ENCODE measurements around the gene BTN1A1. TPM values are rescaled to one million over a fixed set of nuclear protein-coding genes. Genes with fewer than 3 reads are reported as not detected.

The BTN1A1 gene
- total and polyA plus RNA-seq, 9 of the 15 experiments (the other 6 are each of a cell fraction or from before 2014, with no cell fraction given), result 0.01 to 0.15 (median 0.06) TPM; not detected in 4

GRCh38 chr6:26553635-26554446 is 53.7 kb downstream of the BTN1A1 start (continued):
- TF ChIP-seq ZFP36 (IDR thresholded peaks at IDR 0.05; ENCODE audit: low read depth, low read length, partially characterized antibody), result peak; percentile 1
- no peak for TF ChIP-seq SRSF1 (IDR thresholded peaks at IDR 0.05; ENCODE audit: low read depth, low read length)
- TF ChIP-seq, protein P1, sequence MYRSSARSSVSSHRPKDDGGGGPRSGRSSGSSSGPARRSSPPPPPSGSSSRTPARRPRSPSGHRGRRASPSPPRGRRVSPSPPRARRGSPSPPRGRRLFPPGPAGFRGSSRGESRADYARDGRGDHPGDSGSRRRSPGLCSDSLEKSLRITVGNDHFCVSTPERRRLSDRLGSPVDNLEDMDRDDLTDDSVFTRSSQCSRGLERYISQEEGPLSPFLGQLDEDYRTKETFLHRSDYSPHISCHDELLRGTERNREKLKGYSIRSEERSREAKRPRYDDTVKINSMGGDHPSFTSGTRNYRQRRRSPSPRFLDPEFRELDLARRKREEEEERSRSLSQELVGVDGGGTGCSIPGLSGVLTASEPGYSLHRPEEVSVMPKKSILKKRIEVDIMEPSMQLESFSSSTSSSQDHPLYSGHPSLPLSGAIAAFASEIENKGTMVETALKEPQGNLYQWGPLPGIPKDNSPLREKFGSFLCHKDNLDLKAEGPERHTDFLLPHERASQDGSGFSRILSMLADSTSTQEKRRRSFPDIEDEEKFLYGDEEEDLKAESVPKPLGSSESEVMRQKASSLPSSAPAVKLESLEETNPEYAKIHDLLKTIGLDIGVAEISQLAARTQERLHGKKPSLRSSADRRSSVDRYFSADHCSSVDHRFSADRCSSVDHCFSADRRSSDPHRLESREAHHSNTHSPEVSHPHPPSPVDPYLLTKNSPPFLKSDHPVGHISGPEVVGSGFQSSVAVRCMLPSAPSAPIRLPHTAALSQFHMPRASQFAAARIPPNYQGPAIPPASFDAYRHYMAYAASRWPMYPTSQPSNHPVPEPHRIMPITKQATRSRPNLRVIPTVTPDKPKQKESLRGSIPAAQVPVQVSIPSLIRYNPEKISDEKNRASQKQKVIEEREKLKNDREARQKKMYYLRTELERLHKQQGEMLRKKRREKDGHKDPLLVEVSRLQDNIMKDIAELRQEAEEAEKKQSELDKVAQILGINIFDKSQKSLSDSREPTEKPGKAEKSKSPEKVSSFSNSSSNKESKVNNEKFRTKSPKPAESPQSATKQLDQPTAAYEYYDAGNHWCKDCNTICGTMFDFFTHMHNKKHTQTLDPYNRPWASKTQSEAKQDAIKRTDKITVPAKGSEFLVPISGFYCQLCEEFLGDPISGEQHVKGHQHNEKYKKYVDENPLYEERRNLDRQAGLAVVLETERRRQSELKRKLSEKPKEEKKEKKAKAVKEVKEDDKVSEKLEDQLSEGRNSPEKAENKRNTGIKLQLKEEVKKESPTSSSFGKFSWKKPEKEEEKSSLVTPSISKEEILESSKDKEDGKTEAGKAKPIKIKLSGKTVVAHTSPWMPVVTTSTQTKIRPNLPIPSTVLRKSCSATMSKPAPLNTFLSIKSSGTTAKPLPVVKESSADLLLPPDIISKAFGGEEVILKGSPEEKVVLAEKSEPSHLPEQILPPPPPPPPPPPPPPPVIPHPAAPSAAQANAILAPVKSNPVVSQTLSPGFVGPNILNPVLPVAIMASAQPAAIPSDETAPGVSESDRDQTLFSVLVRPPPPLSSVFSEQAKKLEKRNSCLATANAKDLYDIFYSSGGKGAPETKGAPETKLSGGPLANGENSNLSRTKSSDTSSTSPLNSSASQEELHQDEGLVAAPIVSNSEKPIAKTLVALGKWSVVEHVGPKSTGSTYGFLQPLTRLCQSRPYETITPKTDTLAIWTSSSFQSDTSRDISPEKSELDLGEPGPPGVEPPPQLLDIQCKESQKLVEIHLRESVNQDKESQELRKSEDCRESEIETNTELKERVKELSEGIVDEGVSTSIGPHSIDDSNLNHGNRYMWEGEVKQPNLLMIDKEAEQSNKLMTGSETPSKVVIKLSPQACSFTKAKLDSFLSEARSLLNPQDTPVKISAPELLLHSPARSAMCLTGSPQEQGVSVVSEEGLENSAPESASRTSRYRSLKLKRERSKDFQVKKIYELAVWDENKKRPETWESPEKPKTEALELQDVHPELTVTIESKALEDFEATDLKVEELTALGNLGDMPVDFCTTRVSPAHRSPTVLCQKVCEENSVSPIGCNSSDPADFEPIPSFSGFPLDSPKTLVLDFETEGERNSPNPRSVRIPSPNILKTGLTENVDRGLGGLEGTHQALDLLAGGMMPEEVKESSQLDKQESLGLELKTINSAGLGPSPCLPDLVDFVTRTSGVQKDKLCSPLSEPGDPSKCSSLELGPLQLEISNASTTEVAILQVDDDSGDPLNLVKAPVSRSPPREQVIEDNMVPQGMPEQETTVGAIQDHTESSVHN (IDR thresholded peaks at IDR 0.05; ENCODE audit: borderline replicate concordance in 1 of 2, low read depth in 1 of 2), result peak in 1 of 2 experiments; percentile 49; a peak in 1 of 4 replicates
- TF ChIP-seq RBM17 (IDR thresholded peaks at IDR 0.05; ENCODE audit: borderline replicate concordance, low read depth, low read length), result no peak
- no peak for TF ChIP-seq POLR2B (IDR thresholded peaks at IDR 0.05; ENCODE audit: low read depth, partially characterized antibody)
